Measurements from ENCODE around the gene CHAF1B.

CHAF1B gene

DNA sequence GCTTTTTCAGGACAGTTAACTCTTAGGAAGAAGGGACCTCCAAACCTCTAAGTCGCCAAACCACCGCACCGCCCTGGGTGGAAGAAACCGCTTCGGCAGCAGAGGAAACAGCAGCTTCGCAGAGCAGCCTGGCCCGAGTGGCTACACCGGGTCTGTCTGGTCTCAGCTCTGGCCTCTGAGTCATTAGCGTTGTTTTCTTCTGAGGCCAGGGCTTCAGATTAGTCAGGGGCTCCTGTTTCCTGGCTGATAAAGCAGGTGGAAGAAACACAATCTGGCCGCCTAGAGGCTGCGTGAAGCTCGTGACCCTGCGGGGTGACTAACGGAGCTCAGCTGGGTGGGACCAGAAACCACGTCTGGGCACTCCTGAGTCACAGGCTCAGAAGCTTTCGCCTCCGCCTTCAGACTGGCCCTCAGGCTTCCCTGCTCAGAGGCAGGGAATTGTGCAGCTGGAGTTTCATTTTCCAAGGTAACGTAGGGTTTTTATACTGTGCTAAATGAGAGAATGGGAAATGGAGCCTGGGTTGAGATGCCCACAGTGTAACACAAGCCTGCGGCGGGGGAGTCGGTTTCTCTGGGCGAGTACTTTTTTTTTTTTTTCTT lies 44.9 kb downstream of the CHAF1B start:
- TF ChIP-seq, protein P1, sequence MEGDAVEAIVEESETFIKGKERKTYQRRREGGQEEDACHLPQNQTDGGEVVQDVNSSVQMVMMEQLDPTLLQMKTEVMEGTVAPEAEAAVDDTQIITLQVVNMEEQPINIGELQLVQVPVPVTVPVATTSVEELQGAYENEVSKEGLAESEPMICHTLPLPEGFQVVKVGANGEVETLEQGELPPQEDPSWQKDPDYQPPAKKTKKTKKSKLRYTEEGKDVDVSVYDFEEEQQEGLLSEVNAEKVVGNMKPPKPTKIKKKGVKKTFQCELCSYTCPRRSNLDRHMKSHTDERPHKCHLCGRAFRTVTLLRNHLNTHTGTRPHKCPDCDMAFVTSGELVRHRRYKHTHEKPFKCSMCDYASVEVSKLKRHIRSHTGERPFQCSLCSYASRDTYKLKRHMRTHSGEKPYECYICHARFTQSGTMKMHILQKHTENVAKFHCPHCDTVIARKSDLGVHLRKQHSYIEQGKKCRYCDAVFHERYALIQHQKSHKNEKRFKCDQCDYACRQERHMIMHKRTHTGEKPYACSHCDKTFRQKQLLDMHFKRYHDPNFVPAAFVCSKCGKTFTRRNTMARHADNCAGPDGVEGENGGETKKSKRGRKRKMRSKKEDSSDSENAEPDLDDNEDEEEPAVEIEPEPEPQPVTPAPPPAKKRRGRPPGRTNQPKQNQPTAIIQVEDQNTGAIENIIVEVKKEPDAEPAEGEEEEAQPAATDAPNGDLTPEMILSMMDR (IDR thresholded peaks at IDR 0.05; ENCODE audit: insufficient read depth, low read length), result no peak
- no peak for TF ChIP-seq GABPA (IDR thresholded peaks at IDR 0.05; ENCODE audit: low read depth)
- no peak for TF ChIP-seq SPI1 (IDR thresholded peaks at IDR 0.05; ENCODE audit: borderline replicate concordance, low read depth)
- TF ChIP-seq, protein P2, sequence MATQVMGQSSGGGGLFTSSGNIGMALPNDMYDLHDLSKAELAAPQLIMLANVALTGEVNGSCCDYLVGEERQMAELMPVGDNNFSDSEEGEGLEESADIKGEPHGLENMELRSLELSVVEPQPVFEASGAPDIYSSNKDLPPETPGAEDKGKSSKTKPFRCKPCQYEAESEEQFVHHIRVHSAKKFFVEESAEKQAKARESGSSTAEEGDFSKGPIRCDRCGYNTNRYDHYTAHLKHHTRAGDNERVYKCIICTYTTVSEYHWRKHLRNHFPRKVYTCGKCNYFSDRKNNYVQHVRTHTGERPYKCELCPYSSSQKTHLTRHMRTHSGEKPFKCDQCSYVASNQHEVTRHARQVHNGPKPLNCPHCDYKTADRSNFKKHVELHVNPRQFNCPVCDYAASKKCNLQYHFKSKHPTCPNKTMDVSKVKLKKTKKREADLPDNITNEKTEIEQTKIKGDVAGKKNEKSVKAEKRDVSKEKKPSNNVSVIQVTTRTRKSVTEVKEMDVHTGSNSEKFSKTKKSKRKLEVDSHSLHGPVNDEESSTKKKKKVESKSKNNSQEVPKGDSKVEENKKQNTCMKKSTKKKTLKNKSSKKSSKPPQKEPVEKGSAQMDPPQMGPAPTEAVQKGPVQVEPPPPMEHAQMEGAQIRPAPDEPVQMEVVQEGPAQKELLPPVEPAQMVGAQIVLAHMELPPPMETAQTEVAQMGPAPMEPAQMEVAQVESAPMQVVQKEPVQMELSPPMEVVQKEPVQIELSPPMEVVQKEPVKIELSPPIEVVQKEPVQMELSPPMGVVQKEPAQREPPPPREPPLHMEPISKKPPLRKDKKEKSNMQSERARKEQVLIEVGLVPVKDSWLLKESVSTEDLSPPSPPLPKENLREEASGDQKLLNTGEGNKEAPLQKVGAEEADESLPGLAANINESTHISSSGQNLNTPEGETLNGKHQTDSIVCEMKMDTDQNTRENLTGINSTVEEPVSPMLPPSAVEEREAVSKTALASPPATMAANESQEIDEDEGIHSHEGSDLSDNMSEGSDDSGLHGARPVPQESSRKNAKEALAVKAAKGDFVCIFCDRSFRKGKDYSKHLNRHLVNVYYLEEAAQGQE (IDR thresholded peaks at IDR 0.05; ENCODE audit: insufficient replicate concordance, low read depth), result no peak
- TF ChIP-seq POLR2AphosphoS5 (IDR thresholded peaks at IDR 0.05; ENCODE audit: low read depth), result no peak
- Histone ChIP-seq H3K27ac (replicated peaks) (no peak overlapping the region), H3K4me3 (replicated peaks; ENCODE audit: insufficient read depth, low read length) (no peak overlapping the region), H3K27me3 (ENCODE audit: insufficient read depth, poor library complexity, severe bottlenecking) (no peaks in the 10 kb centered on the region)
- peak; percentile 56 to 60 for DNase-seq (ENCODE audit: low read depth in 1 of 2, low spot score in 1 of 2)

DNA sequence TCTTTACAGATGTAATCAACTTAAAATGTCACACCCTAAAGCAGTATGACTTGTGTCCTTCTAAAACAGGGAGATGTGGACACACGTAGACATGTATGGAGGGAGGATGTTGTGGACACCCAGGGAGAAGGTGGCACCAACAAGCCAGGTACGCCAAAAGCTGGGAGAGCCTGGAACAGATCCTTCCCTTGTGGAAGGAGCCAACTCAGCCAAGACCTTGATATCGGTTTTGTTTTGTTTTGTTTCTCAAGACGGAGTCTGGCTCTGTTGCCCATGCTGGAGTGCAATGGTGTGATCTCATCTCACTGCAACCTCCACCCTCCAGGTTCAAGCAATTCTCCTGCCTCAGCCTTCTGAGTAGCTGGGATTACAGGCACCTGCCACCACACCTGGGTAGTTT lies 45.6 kb downstream of the CHAF1B start:
- TF ChIP-seq, protein P2 (IDR thresholded peaks at IDR 0.05; ENCODE audit: insufficient replicate concordance, low read depth), result no peak
- TF ChIP-seq POLR2AphosphoS5 (IDR thresholded peaks at IDR 0.05; ENCODE audit: low read depth) (no peak), GABPA (IDR thresholded peaks at IDR 0.05; ENCODE audit: low read depth) (no peak)
- no peaks in the 10 kb centered on the region for H3K27me3 ChIP-seq (ENCODE audit: insufficient read depth, poor library complexity, severe bottlenecking)
- no peak overlapping the region for H3K27ac ChIP-seq (replicated peaks)
- DNase-seq (ENCODE audit: low read depth in 1 of 2, low spot score in 1 of 2), result no peak
- no peak overlapping the region for H3K4me3 ChIP-seq (replicated peaks; ENCODE audit: insufficient read depth, low read length)

DNA sequence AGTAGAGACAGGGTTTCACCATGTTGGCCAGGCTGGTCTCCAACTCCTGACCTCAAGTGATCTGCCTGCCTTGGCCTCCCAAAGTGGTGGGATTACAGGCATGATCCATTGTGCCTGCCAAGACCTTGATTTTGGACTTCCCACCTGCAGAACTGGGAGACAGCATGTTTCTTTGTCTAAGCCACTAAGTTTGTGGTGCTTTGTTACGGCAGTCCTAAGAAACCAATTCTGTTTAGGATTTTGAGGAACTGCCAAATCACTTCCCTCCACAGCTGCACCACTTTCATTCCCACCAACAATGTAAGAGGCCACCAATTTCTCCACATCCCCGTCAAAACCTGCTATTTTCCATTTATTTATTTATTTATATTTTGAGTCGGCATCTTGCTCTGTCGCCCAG lies 46.1 kb downstream of the CHAF1B start:
- no peak for DNase-seq (ENCODE audit: low read depth in 1 of 2, low spot score in 1 of 2)
- Histone ChIP-seq H3K4me3 (replicated peaks; ENCODE audit: insufficient read depth, low read length) (no peak overlapping the region), H3K27ac (replicated peaks) (no peak overlapping the region), H3K27me3 (ENCODE audit: insufficient read depth, poor library complexity, severe bottlenecking) (no peaks in the 10 kb centered on the region)
- no peak for TF ChIP-seq POLR2AphosphoS5 (IDR thresholded peaks at IDR 0.05; ENCODE audit: low read depth)
- peak; percentile 87 for TF ChIP-seq SPI1 (IDR thresholded peaks at IDR 0.05; ENCODE audit: borderline replicate concordance, low read depth)

DNA sequence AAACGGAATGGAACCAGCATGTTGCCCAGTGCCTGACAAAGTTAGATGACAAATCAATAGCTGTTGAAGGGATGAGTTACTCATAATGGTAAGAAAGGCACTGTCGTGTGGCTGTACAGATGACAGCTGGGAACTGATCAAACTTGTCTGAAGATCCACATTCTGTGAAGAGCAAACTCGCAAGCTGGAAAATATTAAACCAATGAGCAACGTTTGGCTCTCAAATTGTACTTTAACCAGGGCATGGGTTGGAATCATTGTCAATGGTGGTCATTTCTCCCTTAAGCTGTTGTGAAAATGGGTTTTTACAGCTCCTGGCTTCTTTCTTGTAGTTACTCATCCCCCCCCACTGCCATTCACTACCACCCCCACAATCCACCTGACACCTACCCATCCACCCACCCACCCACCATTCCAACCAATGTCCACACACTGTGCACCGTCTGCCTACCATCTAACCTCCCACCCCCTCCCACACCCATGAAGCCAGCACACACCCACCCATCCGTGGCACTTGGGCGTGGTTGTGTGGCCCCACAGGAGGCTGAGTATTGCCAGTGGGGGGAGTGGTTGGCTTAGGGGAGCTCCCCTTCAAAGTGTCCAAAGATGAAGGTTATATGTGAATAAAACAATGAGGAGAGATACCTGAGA lies 48.0 kb downstream of the CHAF1B start:
- DNase-seq (ENCODE audit: low read depth in 1 of 2, low spot score in 1 of 2), result no peak
- no peaks in the 10 kb centered on the region for H3K27me3 ChIP-seq (ENCODE audit: insufficient read depth, poor library complexity, severe bottlenecking)
- H3K27ac ChIP-seq (replicated peaks), result no peak overlapping the region
- H3K4me3 ChIP-seq (replicated peaks; ENCODE audit: insufficient read depth, low read length), result no peak overlapping the region
- TF ChIP-seq POLR2AphosphoS5 (IDR thresholded peaks at IDR 0.05; ENCODE audit: low read depth), result no peak
- TF ChIP-seq, protein P2 (IDR thresholded peaks at IDR 0.05; ENCODE audit: insufficient replicate concordance, low read depth), result no peak
- TF ChIP-seq, protein P1 (IDR thresholded peaks at IDR 0.05; ENCODE audit: insufficient read depth, low read length), result no peak
- no peak for TF ChIP-seq SPI1 (IDR thresholded peaks at IDR 0.05; ENCODE audit: borderline replicate concordance, low read depth)
- TF ChIP-seq GABPA (IDR thresholded peaks at IDR 0.05; ENCODE audit: low read depth), result no peak

Measured in HL-60 (cell line).